K562 (cell line): ENCODE measurements around the gene TICAM1. TPM values are rescaled to one million over a fixed set of nuclear protein-coding genes. Genes with fewer than 3 reads are reported as not detected.
A peak's percentile ranks its signal among the peaks of the same experiment; 100 is the strongest.
"Not testable (repeated sequence)": the region's sequence is repeated elsewhere in the genome, so short reads cannot be mapped to it uniquely, and the experiment has no call there.

Source experiments
- ATAC-seq: fragments of 200-7000 bp; cut with Tn5 transposase; 3 replicates; pipeline ENCODE4 v1.9.1; 2020; ENCODE audit warnings: moderate library complexity
- BruUV-seq: library from RNA; stranded (reverse); fragments of 400-500 nt; replicated peaks from 2 replicates; lab custom pipeline; 2021; lab: Mats Ljungman, UMichigan
- CTCF ChIA-PET: fragments of 300-600 bp; formaldehyde crosslinking; extraction: SDS; loops from one replicate; lab custom pipeline; 2021; ENCODE audit warnings: low intra/inter-chr PET ratio; lab: Yijun Ruan, JAX
- POLR2A ChIA-PET: fragments of 300-600, 350-650 bp; sonication (Branson Sonifier 250); formaldehyde crosslinking; extraction: SDS; loops from one replicate; lab custom pipeline; 2021; ENCODE audit warnings: antibody characterized with exemption, inconsistent platforms; lab: Yijun Ruan, JAX
- DNase-seq, 4 experiments: peaks; one replicate each; pipeline versions ENCODE4 v3.0.0 to v3.0.0-alpha.2; 2011 to 2018; ENCODE audit warnings: low spot score in 3 of 4, mixed read lengths in 3 of 4; ENCODE audit errors: extremely low read depth in 1 of 4
- FAIRE-seq: peaks from 2 replicates; lab custom pipeline; 2011; peaks lifted over from hg19 to GRCh38; lab: Jason Lieb, UNC
- H2AFZ ChIP-seq: 2 replicates; pipeline ENCODE4 v1.6.0; 2011; ENCODE audit warnings: low read depth, low read length, control low read depth, inconsistent platforms
- H3K27ac ChIP-seq: fragments of 200-600 bp; 3 replicates; pipeline ENCODE4 v1.8.0; 2011; ENCODE audit warnings: low read depth, mild to moderate bottlenecking, control low read depth, inconsistent platforms, low read length, moderate library complexity, mixed read lengths; ENCODE audit errors: extremely low read depth
- H3K27me3 ChIP-seq, 2 experiments: fragments of 300-600 bp in 1 of 2; 2 replicates in 1 of 2; 3 replicates in 1 of 2; pipeline versions ENCODE4 v1.6.0 to v1.8.0; 2011; ENCODE audit warnings: inconsistent platforms in 2 of 2, low read length in 2 of 2, mild to moderate bottlenecking in 1 of 2, mixed read lengths in 1 of 2, moderate library complexity in 1 of 2; ENCODE audit not compliant: control insufficient read depth in 2 of 2, insufficient read depth in 2 of 2
- H3K36me3 ChIP-seq: fragments of 300-600 bp; 3 replicates; pipeline ENCODE4 v1.8.0; 2011; ENCODE audit warnings: mild to moderate bottlenecking, low read length, inconsistent platforms; ENCODE audit not compliant: control insufficient read depth, insufficient read depth
- H3K4me1 ChIP-seq, 2 experiments: fragments of 200-600 bp in 1 of 2; replicated peaks in 1 of 2; 2 replicates in 1 of 2; 3 replicates in 1 of 2; pipeline versions ENCODE4 v1.5.1 to v1.8.0; 2011; ENCODE audit warnings: inconsistent platforms in 2 of 2, low read length in 2 of 2, mild to moderate bottlenecking in 1 of 2, mixed read lengths in 1 of 2, moderate library complexity in 1 of 2; ENCODE audit not compliant: control insufficient read depth in 2 of 2, insufficient read depth in 2 of 2
- H3K4me2 ChIP-seq: 2 replicates; pipeline ENCODE4 v1.6.1; 2011; ENCODE audit warnings: low read length, control low read depth, inconsistent platforms, mixed read lengths; ENCODE audit not compliant: insufficient read depth
- H3K4me3 ChIP-seq: fragments of 200-600 bp; sonication (generic), shearing (Covaris generic); 2 replicates; pipeline ENCODE4 v1.5.1; 2016; ENCODE audit warnings: control low read depth, inconsistent platforms
- H3K79me2 ChIP-seq: fragments of 200-600 bp; 3 replicates; pipeline ENCODE4 v1.8.0; 2011; ENCODE audit warnings: low read length, inconsistent platforms; ENCODE audit not compliant: control insufficient read depth, insufficient read depth
- H3K9ac ChIP-seq, 2 experiments: 2 replicates each; pipeline versions ENCODE4 v1.6.0 to v1.6.1; 2011; ENCODE audit warnings: low read depth in 2 of 2, low read length in 2 of 2, control low read depth in 1 of 2, inconsistent platforms in 1 of 2, mild to moderate bottlenecking in 1 of 2, mixed read lengths in 1 of 2; ENCODE audit not compliant: insufficient read depth in 1 of 2
- H3K9me1 ChIP-seq: one replicate; pipeline ENCODE4 v1.6.0; 2011; ENCODE audit warnings: inconsistent platforms, mild to moderate bottlenecking, low read length, moderate library complexity; ENCODE audit not compliant: control insufficient read depth, insufficient read depth
- H3K9me3 ChIP-seq: replicated peaks from 2 replicates; pipeline ENCODE4 v1.5.1; 2011; ENCODE audit warnings: low read depth, low read length, inconsistent platforms; ENCODE audit not compliant: control insufficient read depth, insufficient read depth
- H4K20me1 ChIP-seq: replicated peaks from 2 replicates; pipeline ENCODE4 v1.6.1; 2011; ENCODE audit warnings: low read length, inconsistent platforms, mixed read lengths; ENCODE audit not compliant: control insufficient read depth, insufficient read depth
- CEBPB ChIP-seq: fragments of 450-650 bp; IDR thresholded peaks from 2 replicates; pipeline ENCODE4 v1.6.1; 2016; ENCODE audit warnings: missing genetic modification characterization, missing compliant biosample characterization
- CEBPG ChIP-seq, 3 experiments: fragments of 200-800 bp in 1 of 3; sonication (Bioruptor generic) in 1 of 3; sonication (generic) in 1 of 3; formaldehyde crosslinking in 1 of 3; IDR thresholded peaks in 2 of 3; conservative IDR thresholded peaks in 1 of 3; 2 replicates each; pipeline versions ENCODE4 v1.6.1 to v1.8.0; 2016 to 2022; ENCODE audit warnings: missing compliant biosample characterization in 2 of 3, missing genetic modification characterization in 2 of 3, mild to moderate bottlenecking in 1 of 3, missing genetic modification reagents in 1 of 3
- ELF1 ChIP-seq: fragments of 200-800 bp; sonication (Bioruptor generic); IDR thresholded peaks from 2 replicates; pipeline ENCODE4 v1.6.1; 2016; ENCODE audit warnings: missing genetic modification characterization, missing compliant biosample characterization
- PRDM10 ChIP-seq: fragments of 450-650 bp; IDR thresholded peaks from 2 replicates; pipeline ENCODE4 v1.6.1; 2018; ENCODE audit not compliant: partially characterized antibody
- ZKSCAN8 ChIP-seq: fragments of 200-800 bp; sonication (Bioruptor generic); IDR thresholded peaks from 2 replicates; pipeline ENCODE4 v1.6.1; 2016; ENCODE audit warnings: missing genetic modification characterization, missing compliant biosample characterization
- WGBS: fragments of 100-300 bp; shearing (Covaris generic); methylation state at CpG from one replicate; pipeline ENCODE4 v1.1.6; 2016; ENCODE audit warnings: low coverage, mixed read lengths; ENCODE audit not compliant: insufficient coverage; ENCODE audit errors: missing lambda C conversion rate; 5-methylcytosine and 5-hydroxymethylcytosine counted together
- in situ Hi-C: fragments of 300-500 bp; cut with MboI; formaldehyde crosslinking; loops from 4 replicates; pipeline ENCODE4 v1.15.0; 2018; ENCODE audit warnings: inconsistent platforms, mixed read lengths
- intact Hi-C: fragments of 100-400 bp; cut with micrococcal nuclease; formaldehyde crosslinking; loops from 2 replicates; pipeline ENCODE4 v1.14.2; 2022
- polyA plus RNA-seq, 8 experiments: library from polyadenylated mRNA; depleted of rRNA in 4 of 8; stranded (reverse) in 5 of 8; unstranded in 3 of 8; fragments of >200 nt; fragmentation: Nextera tagmentation in 2 of 8; fragmentation: Illumina TruSeq in 1 of 8; extraction: Ambion mirVana in 2 of 8; extraction: Trizol in 1 of 8; gene quantifications; 2 replicates each; pipeline versions ENCODE4 v1.2.1 to v1.2.3, GENCODE V29; 2011 to 2014; ENCODE audit warnings: inconsistent platforms in 1 of 8, missing spikeins in 1 of 8
- total RNA-seq, 7 experiments: library from RNA; depleted of rRNA in 6 of 7; stranded (reverse); fragments of >200 nt in 6 of 7; fragmentation: Illumina TruSeq in 2 of 7; extraction: Trizol in 2 of 7; gene quantifications; 2 replicates each; pipeline versions ENCODE4 v1.2.1 to v1.2.3, GENCODE V29; 2011 to 2021; ENCODE audit warnings: low replicate concordance in 1 of 7
- TF ChIP-seq, protein P1 (sequence below), 2 experiments: fragments of 450-650 bp in 1 of 2; sonication (generic) in 1 of 2; formaldehyde crosslinking in 1 of 2; IDR thresholded peaks; 2 replicates each; pipeline versions ENCODE4 v1.7.1 to v1.9.0; 2016 to 2022; ENCODE audit warnings: inconsistent platforms in 1 of 2, mild to moderate bottlenecking in 1 of 2, missing genetic modification reagents in 1 of 2

TICAM1 gene
- total and polyA plus RNA-seq, 9 of the 15 experiments (the other 6 are each of a cell fraction or from before 2014, with no cell fraction given): 0.07 to 11.6 (median 1.5) TPM

DNA sequence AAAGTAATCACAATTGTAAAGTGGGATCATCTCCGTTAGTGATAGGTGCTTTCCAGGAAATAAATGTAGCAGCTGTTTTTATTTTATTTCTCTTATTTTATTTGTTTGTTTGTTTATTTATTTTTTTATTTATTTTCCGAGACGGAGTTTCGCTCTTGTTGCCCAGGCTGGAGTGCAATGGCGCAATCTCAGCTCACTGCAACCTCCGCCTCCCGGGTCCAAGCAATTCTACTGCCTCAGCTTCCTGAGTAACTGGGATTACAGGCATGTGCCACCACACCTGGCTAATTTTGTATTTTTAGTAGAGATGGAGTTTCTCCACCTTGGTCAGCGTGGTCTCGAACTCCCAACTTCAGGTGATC is 448 bp upstream of the TICAM1 start:
- H3K36me3 ChIP-seq, H3K9me1 ChIP-seq, in situ Hi-C loops, H3K27me3 ChIP-seq, H3K9me3 ChIP-seq, ATAC-seq, intact Hi-C loops, FAIRE-seq, BruUV-seq, H4K20me1 ChIP-seq, DNase-seq, POLR2A ChIA-PET: not testable (repeated sequence)
- Histone ChIP-seq H3K4me1 (peaks cover 7 to 15% of the 10 kb centered on the region in 2 experiments; a peak in 4 of 5 replicates), H3K27ac (peak overlapping the region; percentile 90), H3K79me2 (peaks cover 28% of the 10 kb centered on the region), H3K4me3 (peak overlapping the region; percentile 98), H2AFZ (peak overlapping the region; percentile 100), H3K9ac (peak overlapping the region; percentile 88 to 95), H3K4me2 (peak overlapping the region; percentile 92)
- CTCF ChIA-PET: interaction anchor here (0.6 kb wide), 1 partner anchor 1708 kb away, joined by 3 read pairs; no protein-coding TSS in a partner anchor
- WGBS: 34% methylated on average over 9 of the region's 9 CpGs
- TF ChIP-seq CEBPB (tag) (peak; percentile 82), PRDM10 (peak; percentile 92), CEBPG (CRISPR knock-in tag; IDR thresholded peaks at IDR 0.05) (peak; percentile 68), CEBPG (tag; conservative IDR thresholded peaks at IDR 0.05 in 1 of 2, IDR thresholded peaks at IDR 0.05 in 1 of 2) (peak; percentile 55 to 83; a peak in 3 of 4 replicates), ELF1 (peak; percentile 21), ZKSCAN8 (CRISPR knock-in tag) (peak; percentile 76)
- TF ChIP-seq, protein P1, sequence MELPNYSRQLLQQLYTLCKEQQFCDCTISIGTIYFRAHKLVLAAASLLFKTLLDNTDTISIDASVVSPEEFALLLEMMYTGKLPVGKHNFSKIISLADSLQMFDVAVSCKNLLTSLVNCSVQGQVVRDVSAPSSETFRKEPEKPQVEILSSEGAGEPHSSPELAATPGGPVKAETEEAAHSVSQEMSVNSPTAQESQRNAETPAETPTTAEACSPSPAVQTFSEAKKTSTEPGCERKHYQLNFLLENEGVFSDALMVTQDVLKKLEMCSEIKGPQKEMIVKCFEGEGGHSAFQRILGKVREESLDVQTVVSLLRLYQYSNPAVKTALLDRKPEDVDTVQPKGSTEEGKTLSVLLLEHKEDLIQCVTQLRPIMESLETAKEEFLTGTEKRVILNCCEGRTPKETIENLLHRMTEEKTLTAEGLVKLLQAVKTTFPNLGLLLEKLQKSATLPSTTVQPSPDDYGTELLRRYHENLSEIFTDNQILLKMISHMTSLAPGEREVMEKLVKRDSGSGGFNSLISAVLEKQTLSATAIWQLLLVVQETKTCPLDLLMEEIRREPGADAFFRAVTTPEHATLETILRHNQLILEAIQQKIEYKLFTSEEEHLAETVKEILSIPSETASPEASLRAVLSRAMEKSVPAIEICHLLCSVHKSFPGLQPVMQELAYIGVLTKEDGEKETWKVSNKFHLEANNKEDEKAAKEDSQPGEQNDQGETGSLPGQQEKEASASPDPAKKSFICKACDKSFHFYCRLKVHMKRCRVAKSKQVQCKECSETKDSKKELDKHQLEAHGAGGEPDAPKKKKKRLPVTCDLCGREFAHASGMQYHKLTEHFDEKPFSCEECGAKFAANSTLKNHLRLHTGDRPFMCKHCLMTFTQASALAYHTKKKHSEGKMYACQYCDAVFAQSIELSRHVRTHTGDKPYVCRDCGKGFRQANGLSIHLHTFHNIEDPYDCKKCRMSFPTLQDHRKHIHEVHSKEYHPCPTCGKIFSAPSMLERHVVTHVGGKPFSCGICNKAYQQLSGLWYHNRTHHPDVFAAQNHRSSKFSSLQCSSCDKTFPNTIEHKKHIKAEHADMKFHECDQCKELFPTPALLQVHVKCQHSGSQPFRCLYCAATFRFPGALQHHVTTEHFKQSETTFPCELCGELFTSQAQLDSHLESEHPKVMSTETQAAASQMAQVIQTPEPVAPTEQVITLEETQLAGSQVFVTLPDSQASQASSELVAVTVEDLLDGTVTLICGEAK (IDR thresholded peaks at IDR 0.05): peak; percentile 12; the same call in 1 of the 2 replicates
- TF ChIP-seq, protein P1 (CRISPR knock-in tag; IDR thresholded peaks at IDR 0.05): not testable (repeated sequence)
